Measurements from ENCODE around the gene AKT1.
"Not testable (repeated sequence)": the region's sequence is repeated elsewhere in the genome, so short reads cannot be mapped to it uniquely, and the experiment has no call there.

AKT1 gene

DNA sequence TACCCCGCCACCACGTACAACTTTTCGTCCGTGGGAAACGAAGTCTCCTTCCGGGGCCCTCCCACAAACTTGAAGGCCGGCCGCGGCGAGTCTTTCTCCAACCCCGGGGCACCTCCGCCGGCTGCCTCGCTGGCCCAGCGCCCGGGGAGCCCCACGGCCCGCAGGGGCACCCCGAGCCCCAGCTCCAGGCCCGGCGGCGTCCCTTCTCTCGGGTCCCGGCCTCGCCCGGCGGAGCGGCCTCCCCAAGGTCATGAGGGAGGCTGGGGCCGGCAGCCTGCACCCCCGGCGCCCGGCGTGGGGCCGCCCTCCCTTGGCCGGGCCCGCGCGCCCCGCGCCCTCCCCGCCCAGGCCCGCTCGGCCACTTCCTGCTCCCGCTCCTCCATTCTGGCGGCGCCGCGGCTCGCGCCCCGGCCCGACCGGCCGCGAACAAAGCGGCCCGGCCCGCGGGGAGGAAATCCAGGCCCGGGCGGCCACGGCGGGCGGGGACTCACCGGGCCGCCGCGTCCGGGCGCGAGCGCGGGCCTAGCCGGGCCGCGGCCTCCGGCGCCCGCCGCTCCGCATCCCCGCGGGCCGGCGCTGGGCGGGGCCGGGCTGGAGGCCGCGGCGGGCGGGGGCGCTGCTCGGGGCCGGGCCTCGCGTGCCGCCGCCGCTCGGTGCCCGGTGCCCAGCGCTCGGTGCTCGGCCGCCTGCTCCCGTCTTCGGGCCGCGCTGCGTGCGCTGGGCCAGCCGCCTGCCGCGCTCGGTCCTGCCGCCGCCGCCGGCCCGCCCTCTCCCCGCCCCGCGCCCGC is at the start of gene AKT1:
Gene AKT1, minus strand, starts transcription at position 756 of the 788 bp plus-strand sequence. CDS start 3,105 bp downstream, outside the sequence.
- no peak for DNase-seq

DNA sequence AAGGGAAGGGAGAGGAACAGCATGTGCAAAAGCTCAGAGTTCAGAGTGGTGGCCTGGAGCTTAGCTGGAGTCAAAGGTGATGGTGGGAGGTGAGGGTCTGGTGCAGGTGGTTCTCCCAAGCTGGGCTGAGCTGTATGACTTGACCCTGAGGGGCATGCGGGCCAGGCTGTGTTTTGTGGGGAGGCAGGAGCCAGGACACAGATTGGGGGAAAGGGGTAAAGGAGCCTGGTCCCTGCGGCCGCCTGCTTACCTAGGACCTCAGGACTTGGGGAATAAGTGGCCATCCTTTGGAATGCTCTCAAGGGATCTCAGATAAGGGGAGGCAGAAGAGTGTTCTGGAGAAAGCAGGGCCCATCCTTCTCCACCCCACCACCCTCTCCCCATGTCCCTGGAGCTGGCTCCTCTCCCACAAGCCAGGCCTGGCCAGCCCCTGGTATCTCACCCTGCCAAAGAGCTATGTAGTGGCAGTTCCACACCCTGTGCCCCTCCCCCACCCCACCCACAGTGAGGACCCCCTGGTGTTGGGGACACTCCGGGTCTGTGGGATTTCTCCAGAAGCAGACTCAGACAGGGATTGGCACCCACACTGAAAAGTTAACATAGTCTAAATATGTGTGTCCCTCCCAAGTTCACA is 49.6 kb upstream of the AKT1 start:
- DNase-seq = no peak

DNA sequence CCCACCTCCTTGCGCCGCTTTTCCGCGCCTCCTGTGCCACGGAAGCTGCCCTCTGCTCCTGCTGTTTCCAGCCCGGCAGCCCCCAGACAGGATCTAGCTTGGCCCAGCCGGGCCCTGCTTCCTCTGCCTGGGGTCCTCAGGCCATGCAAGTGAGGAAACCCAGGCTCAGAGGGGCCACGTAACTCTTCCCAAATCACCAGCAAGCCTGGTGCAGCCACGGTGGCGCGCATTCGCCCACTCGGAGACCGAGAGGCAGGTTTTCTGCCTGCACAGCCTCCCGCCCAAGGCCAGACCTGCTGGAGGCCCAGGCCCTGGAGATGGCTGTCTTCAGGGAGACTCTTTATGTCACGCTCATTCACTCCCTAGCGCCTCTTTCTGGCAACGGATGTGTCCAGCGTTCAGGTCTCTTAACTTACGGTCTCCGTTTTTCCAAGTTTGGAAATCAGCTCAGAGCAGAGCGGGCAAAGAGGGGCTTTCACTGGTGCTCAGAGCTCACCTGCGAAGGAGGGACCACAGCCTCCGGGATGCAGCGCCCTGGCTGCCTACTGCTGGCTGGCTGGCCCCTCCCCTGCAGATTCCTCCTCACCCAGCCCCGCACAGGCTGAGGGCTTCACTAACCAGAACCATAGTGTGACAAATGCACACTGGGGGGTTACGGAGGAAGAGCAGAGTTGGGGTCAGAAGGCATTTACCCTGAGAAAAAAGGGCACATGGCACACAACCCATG is 48.9 kb upstream of the AKT1 start:
- no peak for DNase-seq

DNA sequence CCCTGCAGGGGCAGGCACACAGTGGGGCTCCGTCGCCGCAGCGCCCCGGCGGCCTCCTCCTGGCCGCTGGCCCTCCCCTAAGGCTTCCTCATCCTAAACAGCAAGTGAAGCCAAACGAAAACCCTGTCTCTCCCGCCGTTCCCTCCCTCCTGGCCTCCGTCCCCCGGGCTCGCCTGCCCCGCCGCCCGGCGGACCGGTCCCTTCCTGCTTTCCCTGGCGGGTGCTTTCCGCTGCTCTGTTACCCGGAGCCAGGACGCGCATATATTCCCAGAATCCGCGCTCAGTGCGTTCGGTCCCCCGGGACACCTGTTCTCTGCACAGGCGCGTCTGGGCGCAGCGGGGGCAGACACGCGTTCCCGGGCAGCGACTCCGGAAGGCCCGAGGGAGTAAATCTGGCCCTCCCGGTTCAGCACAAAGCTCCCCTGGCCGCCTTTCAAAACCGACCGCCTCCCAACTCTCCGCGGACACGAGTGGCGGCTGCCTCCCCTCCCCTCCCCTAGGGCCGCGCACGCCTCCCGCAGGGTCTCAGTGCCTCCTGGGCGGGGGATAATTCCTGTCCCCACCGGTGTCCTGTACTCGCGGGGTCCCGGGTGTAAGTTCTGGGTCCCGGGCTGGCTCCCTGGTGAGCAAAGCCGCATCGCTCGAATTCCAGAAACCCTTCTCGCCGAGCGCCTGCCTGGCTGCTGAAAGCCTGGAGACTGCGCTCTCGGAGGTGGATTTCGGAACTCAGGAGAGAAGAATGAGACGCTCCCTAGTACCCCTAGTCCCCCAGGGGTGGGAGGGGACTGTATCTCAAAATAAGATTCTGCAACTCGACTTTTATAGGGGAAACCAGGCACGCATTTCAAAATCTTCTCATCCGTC is 48.1 kb upstream of the AKT1 start:
- no peak for DNase-seq

DNA sequence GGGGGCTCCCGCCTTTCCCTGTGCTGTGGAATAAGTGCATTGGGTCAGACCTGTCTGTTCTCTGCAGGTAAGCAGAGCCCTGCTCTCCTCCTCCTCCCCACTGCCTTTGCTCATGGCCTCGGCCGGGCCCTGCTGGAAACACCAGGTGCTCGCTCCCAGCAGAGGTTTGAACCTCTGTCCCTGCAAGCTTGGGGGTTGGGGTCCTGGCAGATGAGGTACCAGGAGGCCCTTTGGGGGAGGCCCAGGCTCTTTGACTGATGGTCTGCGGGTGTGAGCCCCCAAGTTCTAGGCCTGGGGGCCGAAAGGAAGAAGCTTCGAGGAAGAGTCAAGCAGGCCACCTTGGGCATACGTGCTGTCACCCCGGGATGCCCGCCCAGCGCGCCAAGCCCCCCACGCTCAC is 47.5 kb upstream of the AKT1 start:
- no peak for DNase-seq

DNA sequence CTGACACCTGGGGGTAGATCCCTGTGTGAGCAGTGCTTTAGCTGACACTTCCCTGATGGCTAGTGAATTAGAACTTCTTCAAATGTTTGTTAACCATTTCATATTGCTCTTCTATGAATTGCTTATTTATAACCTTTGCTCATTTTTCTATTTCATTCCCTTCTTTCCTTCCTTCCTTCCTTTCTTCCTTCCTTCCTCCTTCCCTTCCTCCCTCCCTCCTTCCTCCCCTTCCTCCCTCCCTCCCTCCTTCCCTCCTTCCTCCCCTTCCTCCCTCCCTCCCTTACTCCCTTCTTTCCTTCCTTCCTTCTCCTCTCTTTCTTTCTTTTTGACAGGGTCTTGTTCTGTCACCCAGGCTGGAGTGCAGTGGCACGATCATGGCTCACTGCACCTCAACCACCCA is 46.2 kb upstream of the AKT1 start:
- DNase-seq = no peak

DNA sequence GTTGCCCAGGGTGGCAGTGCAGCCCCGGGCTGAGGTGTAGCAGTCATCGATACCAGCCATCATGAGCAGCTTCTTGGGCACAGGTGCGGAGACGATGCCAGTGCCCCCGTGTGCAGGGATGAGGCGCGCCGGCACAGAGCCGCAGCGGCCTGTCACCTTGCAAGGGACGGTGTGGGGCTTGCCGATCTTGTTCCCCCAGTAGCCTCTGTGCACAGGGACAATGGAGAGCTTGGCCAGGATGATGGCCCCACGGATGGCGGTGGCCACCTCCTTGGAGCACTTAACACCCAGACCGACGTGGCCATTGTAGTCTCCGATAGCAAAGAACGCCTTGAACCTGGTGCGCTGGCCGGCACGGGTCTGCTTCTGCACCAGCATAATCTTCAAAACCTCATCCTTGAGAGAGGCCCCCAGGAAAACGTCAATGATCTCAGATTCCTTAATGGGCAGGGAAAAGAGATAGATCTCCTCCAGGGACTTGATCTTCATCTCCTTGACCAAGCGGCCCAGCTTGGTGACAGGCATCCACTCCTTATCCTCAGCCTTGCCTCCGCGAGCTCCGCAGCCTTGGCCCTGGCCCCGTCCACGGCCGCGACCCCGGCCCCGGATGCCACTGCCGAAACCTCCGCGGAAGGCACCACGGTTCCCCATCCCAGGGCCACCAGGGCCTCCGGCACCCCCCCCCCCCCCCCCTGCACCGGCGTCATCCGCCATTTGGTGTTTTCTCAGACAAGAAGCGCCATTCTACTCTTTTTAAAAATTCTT is 40.8 kb upstream of the AKT1 start:
- not testable (repeated sequence) for DNase-seq

DNA sequence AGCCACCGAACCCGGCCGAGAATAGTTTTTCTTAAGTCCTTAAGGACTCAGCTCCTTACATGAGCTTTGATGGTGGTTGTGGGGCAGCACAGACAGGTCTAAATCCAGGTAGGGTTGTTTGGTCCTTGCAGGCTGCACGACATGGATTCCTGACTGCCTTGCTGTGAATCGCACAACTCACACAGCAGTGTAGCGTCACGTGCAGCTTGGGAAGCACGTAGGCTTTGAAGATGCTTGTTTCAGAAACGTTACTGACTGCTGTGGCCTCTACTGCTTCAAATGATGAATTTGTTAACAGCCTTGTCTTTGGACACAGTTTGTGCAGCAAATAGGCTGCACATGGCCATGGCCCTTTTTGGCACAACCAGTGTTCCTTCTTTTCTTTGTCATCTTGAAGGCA is 35.2 kb upstream of the AKT1 start:
- DNase-seq = no peak

DNA sequence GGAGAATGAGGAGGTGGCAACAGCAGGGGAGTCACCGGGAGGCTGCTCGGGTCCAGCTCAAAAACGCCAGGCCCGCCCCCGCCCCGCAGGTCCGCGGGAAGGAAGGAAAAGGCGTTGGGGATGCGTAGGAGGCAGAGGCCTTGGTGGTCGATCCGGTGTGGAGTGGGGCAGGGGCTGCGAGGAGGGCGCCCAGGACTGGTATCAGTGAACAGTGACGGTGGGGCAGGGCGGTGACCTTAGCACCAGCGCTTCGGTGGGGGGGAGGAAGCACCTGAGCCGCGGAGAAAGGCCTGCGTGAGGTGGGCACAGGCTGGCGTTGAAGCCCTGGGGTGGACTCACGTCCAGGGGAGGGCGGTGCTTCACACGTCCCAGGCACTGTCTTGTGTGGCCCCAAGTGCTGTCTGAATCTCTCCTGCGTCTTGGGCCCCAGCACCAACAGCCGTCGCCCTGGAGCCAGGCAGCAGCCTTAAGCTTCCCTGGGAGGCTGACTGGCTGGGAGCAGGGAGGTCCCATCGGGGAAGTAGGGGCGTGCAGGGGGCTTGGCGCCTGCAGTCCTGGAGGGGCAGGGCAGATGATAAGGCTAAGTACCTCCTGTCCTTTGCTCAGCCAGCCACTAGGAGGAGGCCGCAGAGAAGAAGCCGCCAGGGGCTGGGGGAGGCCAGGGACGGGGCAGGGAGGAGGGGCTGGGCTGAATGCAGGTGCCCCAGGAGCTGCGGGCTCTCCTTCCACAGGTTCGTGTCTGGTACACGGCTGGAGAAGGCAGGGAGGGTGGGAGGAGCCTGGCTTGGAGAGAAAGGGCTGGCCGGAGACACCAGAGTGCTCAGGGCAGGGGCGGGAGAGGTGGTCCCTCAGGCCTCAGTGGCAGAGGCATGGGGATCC is 31.9 kb upstream of the AKT1 start:
- peak; percentile 27 for DNase-seq

DNA sequence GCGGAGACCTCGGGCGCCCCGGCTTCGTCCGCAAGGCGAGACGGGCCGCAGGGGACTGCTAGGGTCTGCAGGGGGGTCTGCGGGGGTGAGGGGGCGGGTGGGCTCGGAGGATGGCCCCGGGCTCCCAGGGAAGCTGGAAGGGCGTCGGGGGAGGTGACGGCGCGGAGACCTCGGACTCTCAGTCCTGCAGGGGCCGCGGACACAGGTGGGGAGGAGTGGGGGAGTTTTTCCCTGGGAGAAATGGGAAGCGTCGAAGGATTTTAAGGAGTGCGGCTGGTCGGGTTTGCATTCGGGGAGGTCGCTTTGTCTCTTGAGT is 31.3 kb upstream of the AKT1 start:
- no peak for DNase-seq

DNA sequence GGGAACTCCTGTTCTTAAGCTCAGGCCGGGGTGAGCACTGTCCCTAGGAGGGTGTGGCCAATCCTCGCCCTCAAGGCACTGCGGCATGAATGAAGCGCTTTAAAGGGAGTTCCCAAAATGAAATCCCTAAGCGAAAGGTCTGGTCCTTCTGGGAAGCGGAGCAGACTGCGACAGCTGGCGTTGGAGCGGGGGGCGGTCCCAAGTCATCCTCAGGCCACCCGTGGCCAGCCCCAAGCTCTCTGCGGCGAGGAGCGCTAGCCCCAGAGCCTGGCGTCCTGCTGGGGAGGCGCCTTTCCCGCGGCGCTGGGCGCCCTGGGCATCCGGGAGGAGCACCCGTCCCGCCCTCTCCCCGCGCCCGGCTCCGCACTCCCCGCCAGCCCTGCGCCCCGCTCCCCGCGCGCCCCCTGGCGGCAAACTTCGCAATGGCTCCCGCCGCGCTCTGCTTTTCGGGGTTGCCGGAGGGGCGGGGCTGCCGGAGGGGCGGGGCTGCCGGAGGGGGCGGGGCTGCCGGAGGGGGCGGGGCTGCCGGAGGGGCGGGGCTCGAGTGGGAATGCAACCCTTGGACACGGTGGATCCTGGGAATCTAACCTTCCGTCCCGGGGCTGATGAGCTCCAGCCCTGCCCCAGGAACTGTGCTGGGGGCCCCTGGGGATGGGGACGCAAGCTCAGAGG is 30.8 kb upstream of the AKT1 start:
- peak; percentile 90 for DNase-seq

DNA sequence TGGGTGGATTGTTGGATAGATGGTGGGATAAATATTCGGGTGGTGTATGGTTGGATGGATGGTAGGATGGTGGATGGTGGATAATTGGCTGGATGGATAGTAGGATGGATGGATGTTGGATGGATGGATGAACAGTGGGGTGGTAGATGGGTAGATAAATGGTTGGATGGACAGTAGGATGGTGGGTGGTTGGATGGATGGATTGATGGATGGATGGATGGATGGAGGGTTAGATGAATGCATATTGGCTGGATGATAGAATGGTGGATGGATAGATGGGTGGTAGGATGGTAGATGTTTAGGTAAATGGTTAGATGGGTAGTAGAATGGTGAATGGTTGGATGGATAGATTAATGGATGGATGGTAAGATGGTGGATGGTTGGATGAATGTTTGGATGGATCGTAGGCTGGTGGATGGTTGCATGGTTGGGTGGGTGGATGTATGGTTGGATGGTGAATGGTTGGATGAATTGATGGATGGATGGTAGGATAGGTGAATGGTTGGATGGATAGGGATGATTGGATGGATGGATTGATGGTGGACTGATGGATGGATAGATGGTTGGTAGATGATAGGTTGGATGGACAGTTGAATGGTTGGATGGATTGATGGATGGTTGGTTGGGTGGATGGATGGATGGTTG is 28.9 kb upstream of the AKT1 start:
- DNase-seq = no peak

DNA sequence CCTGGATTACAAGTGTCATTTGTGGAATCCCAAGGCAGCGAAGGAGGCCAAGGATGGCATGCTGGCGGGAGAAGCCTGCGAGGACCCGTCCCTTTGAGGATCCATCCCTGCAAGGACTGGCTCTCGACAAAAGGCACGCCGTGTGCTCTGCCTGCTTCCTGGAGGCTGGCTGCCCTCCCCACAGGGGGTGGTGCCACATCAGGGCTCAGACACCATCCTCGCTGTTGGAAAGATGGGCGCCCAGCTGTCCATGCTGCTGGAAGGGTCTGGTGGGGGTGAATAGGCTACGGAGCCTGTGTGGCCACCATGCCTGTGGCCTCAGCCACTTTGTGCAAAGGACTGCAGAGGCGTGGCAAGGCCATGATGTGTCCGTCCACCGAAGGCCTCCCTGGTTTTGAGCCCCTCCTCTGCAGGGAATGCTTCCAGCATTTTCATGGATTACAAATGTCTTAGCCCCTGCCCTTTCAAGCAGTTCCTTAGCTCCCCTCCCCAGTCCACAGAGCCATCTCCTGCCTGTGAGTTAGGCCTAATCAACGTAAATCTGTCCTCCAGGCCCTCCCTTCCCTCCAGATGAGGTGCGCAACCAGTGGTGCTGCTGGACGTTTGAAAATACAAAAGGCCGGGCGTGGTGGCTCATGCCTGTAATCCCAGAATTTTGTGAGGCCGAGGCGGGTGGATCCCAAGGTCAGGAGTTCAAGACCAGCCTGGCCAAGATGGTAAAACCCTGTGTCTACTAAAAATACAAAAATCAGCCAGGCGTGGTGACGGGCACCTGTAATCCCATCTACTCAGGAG is 27.5 kb upstream of the AKT1 start:
- no peak for DNase-seq

DNA sequence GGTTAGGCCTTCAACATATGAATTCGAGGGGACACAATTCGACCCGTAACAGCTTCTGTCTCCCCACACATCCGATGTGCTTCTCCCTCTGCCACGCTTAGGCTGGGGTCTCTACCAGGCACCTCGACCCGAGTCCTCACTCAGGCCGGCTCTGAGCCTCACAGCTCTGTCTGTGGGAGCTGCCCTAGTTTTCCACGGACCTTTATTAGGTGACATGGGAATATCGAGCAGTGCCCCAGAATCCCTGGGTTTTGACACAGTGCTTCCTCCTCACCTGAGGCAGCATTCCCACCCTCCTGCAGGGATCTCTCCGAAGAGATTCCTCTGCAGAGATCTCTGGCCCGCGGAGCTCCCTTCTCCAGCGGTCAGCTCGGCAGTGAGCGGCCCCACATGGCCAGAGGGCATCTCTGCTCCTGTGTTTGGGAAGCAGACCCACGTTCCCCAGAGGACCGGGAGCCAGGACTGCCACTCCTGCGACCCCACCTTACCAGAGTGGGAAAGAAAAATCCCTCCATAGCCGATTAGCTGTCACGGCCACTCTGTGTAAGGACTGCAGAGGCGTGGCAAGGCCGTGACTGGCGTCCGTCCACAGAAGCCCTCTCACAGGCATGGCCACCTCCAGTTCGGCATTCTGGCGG is 26.5 kb upstream of the AKT1 start:
- no peak for DNase-seq

DNA sequence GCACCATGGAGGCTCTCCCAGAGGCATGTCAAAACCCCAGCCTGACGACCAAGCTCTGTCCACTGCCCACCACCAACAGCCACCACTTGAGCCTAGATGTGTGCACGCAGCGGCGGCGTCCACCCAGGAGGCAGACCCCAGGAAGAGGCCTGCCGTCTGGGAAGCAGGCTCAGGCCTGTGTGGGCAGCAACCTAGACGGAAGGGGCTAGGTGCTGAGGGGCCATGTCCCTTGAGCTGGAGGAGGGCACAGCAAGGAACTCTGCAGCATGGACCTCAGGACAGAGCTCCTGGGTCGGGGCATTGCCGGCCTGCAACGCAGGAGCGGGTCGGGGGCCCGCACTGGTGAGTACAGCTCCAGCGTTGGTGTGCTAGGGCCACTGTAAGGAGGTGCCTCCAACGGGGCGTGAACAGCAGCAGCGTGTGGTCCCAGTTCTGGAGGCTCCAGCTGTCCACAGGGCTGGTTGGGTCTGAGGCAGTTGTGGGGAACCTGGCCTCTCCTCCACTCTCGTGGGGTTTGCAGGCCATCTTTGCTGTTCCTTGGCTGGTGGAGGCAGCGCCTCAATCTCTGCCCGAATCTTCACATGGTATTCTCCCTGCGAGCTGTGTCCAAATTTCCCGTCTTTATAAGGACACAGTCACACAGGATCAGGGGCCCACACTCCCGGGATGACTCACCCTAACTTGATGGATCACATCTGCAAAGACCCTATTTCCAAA is 25.8 kb upstream of the AKT1 start:
- no peak for DNase-seq

DNA sequence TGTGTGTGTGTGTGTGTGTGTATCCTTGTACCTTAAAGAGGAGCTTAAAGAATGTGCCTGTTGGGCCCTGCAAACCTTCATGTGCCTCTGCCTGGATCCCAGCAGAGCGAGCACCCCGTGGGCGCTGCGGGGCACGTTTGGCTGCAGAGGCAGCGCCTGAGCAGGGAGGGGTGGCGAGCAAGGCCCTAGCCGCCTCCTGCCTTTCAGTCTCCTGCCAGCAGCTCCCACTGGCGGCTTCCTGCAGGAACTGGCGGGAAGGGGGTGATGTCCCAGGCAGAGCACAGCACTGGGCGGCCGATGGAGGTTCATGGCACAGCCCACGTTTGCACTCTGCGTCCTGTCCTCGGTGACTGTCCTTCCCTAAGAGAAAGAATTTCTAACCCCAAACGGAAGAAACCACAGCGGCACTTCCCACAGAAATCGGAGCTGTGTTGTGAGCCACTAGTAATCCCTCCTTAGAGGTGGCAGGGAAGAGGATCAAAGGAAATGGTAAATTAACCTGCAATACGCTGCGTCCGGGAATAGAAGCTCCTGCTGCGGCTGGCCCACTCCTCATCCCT is 25.2 kb upstream of the AKT1 start:
- no peak for DNase-seq

DNA sequence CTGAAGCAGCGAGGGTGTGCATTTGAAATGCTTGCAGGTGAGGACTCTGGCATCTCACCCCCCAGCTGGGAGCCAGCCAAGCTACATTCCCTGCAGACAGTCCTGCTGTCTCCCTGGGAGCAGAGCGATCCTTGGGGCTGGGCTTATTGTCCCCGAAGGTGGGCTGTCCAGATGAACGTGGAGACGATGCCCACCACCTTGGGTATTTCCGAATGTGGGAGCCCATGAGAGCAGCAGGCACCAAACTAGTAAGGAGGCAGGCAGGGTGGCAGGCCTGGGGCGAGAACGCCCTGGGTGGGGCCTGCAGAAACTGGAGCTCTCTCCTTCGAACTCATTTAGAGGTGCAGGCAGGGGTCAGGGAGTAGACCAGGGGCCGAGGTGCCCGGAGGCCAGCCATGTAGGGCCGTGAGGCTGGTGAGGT is 23.8 kb upstream of the AKT1 start:
- no peak for DNase-seq

DNA sequence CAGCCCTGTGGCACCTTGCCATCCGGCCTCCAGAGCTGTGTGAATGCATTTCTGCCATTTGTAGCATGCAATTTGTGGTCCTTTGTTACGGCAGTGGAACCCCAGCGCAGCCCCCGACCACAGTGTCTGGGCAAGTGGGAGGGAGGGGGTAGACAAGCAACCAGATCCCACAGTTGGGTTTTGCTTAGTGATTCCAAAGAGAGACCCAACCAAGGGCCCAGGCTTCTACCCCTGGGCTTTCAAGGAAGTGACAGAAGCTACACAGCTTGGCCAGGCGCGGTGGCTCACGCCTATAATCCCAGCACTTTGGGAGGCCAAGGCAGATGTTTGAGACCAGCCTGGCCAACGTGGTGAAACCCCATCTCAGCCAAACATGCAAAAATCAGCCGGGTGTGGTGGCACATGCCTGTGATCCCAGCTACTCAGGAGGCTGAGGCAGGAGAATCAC is 23.2 kb upstream of the AKT1 start:
- no peak for DNase-seq
